ENCODE measurements around the gene CDK5.
A peak's percentile ranks its signal among the peaks of the same experiment; 100 is the strongest.

CDK5 gene

DNA sequence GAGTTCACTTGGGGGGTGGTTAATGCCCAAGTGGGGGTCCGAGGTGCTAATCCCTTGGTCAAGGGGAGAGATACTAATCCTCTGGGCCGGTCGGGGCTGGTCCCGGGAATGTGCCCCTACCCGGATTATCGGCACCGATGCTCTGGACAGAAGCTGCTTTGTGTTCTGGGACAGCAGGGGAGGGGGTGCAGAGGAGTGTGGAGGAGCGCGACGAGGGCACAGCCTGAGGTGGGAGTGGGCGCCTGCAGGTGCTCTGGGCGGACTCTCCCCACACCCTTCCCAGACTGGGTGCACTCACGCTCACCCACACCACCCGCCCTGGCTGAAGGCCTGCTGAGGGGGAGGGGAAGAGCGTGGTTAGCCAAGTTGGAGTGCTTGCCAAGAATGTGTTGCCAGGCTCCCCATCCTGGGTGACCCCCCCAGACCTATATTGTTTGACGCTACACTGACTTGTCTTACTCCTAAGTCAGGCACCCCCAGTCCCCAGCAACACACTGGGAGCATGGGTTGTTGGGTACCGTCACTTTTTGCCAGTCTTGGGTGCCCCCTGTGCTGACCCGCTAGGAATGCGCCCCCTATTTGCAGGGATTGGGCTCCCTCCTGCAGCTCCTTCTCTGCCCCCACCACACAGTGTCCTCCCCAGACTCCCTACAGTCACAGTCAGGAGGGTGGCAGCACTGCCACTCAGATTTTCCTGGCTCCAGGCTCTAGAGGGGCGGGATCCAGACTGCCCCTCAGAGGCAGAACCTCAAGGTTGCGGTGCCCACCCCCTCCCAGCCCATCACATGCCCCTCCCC is 2.9 kb upstream of the CDK5 start:
- H3K27me3 Mint-ChIP-seq = no peaks in the 10 kb centered on the region
- H3K9me3 Mint-ChIP-seq = no peaks in the 10 kb centered on the region
- ATAC-seq (replicated peaks) (no peak), DNase-seq (no peak)
- peaks cover 6 to 15% of the 10 kb centered on the region in 2 donors for H3K36me3 Mint-ChIP-seq
- peak overlapping the region; percentile 95 to 99 for H3K4me3 Mint-ChIP-seq
- H3K4me1 Mint-ChIP-seq = peaks cover 26 to 47% of the 10 kb centered on the region in 2 donors
- peak overlapping the region; percentile 93 for H3K27ac Mint-ChIP-seq

GRCh38 chr7:151060113-151060415 is 2.4 kb upstream of the CDK5 start:
- Mint-ChIP-seq H3K27me3 (no peaks in the 10 kb centered on the region), H3K36me3 (peaks cover 6 to 14% of the 10 kb centered on the region in 2 donors), H3K9me3 (no peaks in the 10 kb centered on the region), H3K4me1 (peaks cover 26 to 47% of the 10 kb centered on the region in 2 donors), H3K4me3 (peak overlapping the region; percentile 95 to 99), H3K27ac (peak overlapping the region; percentile 93)
- ATAC-seq (replicated peaks) = no peak
- DNase-seq = no peak

- peaks cover 26 to 47% of the 10 kb centered on the region in 2 donors for H3K4me1 Mint-ChIP-seq
- H3K4me3 Mint-ChIP-seq = peak within 1 kb of the TSS; percentile 95 to 99
- ATAC-seq (replicated peaks) = peak; percentile 33 to 44
- H3K36me3 Mint-ChIP-seq = peaks cover 9 to 19% of the 10 kb centered on the region in 2 donors
- peaks cover 0 to 4% of the 10 kb centered on the region in 2 donors for H3K27me3 Mint-ChIP-seq
- peak; percentile 61 for DNase-seq
- no peaks in the 10 kb centered on the region for H3K9me3 Mint-ChIP-seq
- H3K27ac Mint-ChIP-seq = peak within 1 kb of the TSS; percentile 95
Measured at GRCh38 chr7:151059367-151060112, 1.8 kb upstream of the CDK5 start, which contains the start of gene SLC4A2. TSS of gene SLC4A2 (plus strand) at chr7:151059589. CDS start at chr7:151061988, 2,399 bp downstream.

GRCh38 chr7:151058781-151059366 is 1.2 kb upstream of the CDK5 start:
- ATAC-seq (replicated peaks) = no peak
- H3K4me3 Mint-ChIP-seq = peak overlapping the region; percentile 95 to 99
- no peaks in the 10 kb centered on the region for H3K9me3 Mint-ChIP-seq
- peaks cover 0 to 4% of the 10 kb centered on the region in 2 donors for H3K27me3 Mint-ChIP-seq
- peaks cover 26 to 47% of the 10 kb centered on the region in 2 donors for H3K4me1 Mint-ChIP-seq
- DNase-seq = no peak
- H3K36me3 Mint-ChIP-seq = peaks cover 13 to 23% of the 10 kb centered on the region in 2 donors
- peak overlapping the region; percentile 95 for H3K27ac Mint-ChIP-seq

GRCh38 chr7:151057989-151058780 is 488 bp upstream of the CDK5 start:
- DNase-seq = peak; percentile 96
- H3K27ac Mint-ChIP-seq = peak overlapping the region; percentile 95
- H3K36me3 Mint-ChIP-seq = peaks cover 11 to 23% of the 10 kb centered on the region in 2 donors
- H3K9me3 Mint-ChIP-seq = no peaks in the 10 kb centered on the region
- peak overlapping the region; percentile 95 to 99 for H3K4me3 Mint-ChIP-seq
- ATAC-seq (replicated peaks) = peak; percentile 93 to 94
- H3K4me1 Mint-ChIP-seq = peaks cover 28 to 47% of the 10 kb centered on the region in 2 donors
- peaks cover 0 to 4% of the 10 kb centered on the region in 2 donors for H3K27me3 Mint-ChIP-seq

- Mint-ChIP-seq H3K4me3 (peak overlapping the region; percentile 95 to 99), H3K27ac (peak overlapping the region; percentile 53), H3K9me3 (no peaks in the 10 kb centered on the region), H3K36me3 (peaks cover 18 to 31% of the 10 kb centered on the region in 2 donors), H3K27me3 (peaks cover 8 to 9% of the 10 kb centered on the region in 2 donors), H3K4me1 (peaks cover 28 to 46% of the 10 kb centered on the region in 2 donors)
- no peak for ATAC-seq (replicated peaks)
- no peak for DNase-seq
Measured at GRCh38 chr7:151056666-151057505, 811 bp downstream of the CDK5 start.

- Mint-ChIP-seq H3K27me3 (peaks cover 9 to 13% of the 10 kb centered on the region in 2 donors), H3K4me3 (peak overlapping the region; percentile 95 to 99), H3K9me3 (no peaks in the 10 kb centered on the region), H3K4me1 (peaks cover 25 to 45% of the 10 kb centered on the region in 2 donors), H3K27ac (no peak overlapping the region), H3K36me3 (peaks cover 18 to 35% of the 10 kb centered on the region in 2 donors)
- no peak for ATAC-seq (replicated peaks)
- no peak for DNase-seq
Measured at GRCh38 chr7:151056283-151056665, 1.4 kb downstream of the CDK5 start.

GRCh38 chr7:151053751-151054150 is 3.9 kb downstream of the CDK5 start:
- Mint-ChIP-seq H3K4me3 (no peak overlapping the region), H3K36me3 (peaks cover 18 to 35% of the 10 kb centered on the region in 2 donors), H3K27ac (no peak overlapping the region), H3K4me1 (peaks cover 19 to 25% of the 10 kb centered on the region in 2 donors), H3K9me3 (no peaks in the 10 kb centered on the region), H3K27me3 (peaks cover 17 to 24% of the 10 kb centered on the region in 2 donors)
- ATAC-seq (replicated peaks) = no peak
- no peak for DNase-seq

DNA sequence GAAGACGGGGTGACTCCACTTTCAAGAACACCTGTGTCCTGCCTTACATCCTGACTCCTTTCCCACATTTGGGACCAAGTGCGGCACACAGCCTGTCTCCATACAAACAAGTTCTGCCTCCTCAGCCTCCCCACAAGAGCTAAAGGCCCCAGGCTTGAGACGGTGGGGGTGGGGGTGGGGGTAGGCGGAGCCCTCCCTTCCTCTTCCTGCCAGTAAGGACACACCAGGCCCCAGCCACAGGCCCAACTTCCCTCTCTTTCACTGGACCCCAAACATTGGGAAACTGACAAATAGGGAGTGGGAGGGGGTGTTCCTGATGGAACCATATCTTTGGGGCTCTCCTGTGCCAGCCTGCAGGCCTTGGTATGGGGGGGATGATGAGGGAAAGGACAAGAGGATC is 4.6 kb downstream of the CDK5 start:
- DNase-seq = no peak
- no peak overlapping the region for H3K27ac Mint-ChIP-seq

DNA sequence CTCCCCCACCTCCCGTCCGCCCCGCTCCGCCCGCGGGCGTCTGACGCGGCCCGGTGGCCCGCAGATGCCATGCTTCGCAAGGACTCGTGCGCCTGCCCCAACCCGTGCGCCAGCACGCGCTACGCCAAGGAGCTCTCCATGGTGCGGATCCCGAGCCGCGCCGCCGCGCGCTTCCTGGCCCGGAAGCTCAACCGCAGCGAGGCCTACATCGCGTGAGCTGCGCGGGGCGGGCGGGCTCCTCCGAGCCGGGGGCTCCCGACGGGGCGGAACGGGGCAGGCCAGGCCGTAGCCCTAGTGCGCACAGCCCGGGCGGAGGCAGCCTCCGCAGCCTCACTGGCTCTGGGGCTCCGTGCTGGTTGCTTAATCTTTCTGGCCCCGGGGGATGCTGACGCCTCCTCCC is 6.6 kb downstream of the CDK5 start:
- peaks cover 6 to 10% of the 10 kb centered on the region in 2 donors for H3K4me1 Mint-ChIP-seq
- H3K27ac Mint-ChIP-seq = no peak overlapping the region

More for the DNA sequence above, 4.6 kb downstream of the CDK5 start:
- no peaks in the 10 kb centered on the region for H3K9me3 Mint-ChIP-seq
- H3K27me3 Mint-ChIP-seq = peaks cover 17 to 24% of the 10 kb centered on the region in 2 donors
- H3K4me3 Mint-ChIP-seq = no peak overlapping the region
- peaks cover 15 to 19% of the 10 kb centered on the region in 2 donors for H3K4me1 Mint-ChIP-seq
- H3K36me3 Mint-ChIP-seq = peaks cover 18 to 35% of the 10 kb centered on the region in 2 donors
- ATAC-seq (replicated peaks) = no peak

GRCh38 chr7:151048911-151049463 is 8.7 kb downstream of the CDK5 start:
- no peaks in the 10 kb centered on the region for H3K9me3 Mint-ChIP-seq
- H3K4me3 Mint-ChIP-seq = no peak overlapping the region
- DNase-seq (no peak), ATAC-seq (replicated peaks) (no peak)
- H3K4me1 Mint-ChIP-seq = peaks cover 6 to 10% of the 10 kb centered on the region in 2 donors
- H3K27ac Mint-ChIP-seq = no peak overlapping the region
- peaks cover 18 to 26% of the 10 kb centered on the region in 2 donors for H3K36me3 Mint-ChIP-seq
- H3K27me3 Mint-ChIP-seq = peaks cover 13 to 24% of the 10 kb centered on the region in 2 donors

More for the DNA sequence above, 6.6 kb downstream of the CDK5 start:
- Mint-ChIP-seq H3K36me3 (peaks cover 18 to 35% of the 10 kb centered on the region in 2 donors), H3K27me3 (peaks cover 17 to 24% of the 10 kb centered on the region in 2 donors), H3K4me3 (no peak overlapping the region), H3K9me3 (no peaks in the 10 kb centered on the region)
- peak; percentile 61 to 72 for ATAC-seq (replicated peaks)
- no peak for DNase-seq

DNA sequence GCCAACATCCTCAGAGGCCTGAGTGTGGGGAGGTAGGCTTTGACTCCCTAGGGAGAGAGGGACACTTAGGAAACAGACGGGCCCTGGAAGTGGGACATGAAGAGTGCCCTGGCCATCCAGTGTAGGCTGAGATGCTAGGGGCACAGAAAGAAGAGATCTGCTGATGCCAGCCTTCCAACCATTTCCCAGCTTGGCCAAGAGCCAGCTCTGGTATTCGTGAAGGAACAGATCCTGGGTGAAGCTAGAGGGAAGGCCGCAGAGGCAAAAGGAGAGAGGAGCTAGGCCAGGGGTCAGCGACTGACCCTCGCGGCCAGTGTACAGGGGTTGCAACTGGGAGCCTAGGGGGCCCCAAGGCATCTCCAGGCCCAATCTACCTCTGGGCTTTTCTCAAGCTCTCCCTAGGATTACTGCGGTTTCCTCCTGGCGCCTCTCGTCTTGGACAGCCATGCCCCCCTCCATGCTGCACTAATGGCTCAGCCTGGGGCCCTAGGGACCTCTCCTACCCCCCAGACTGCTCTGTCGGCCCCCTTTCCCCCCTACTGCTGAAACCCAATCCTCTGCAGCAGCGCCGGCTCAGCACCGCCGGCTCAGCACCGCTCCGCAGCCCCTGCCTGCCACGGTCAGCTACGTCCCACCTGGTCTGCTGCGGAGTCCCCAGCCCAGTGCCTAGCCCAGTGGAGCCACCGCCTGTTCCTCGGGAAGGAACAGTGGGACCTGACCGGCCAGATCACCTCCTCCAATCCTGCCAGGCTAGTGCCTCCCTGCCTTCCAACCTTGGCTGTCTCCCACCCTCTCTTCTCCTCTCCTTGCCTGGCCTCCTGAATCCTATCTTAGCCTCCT is 9.5 kb downstream of the CDK5 start, which contains the start of gene ASIC3:
ASIC3 (plus strand) TSS at position 556 of the 840 bp plus-strand sequence. CDS start 355 bp downstream, outside the sequence.
- peaks cover 13 to 24% of the 10 kb centered on the region in 2 donors for H3K27me3 Mint-ChIP-seq
- H3K4me3 Mint-ChIP-seq = no peak within 1 kb of the TSS
- no peaks in the 10 kb centered on the region for H3K9me3 Mint-ChIP-seq
- DNase-seq (no peak), ATAC-seq (replicated peaks) (no peak)
- peaks cover 6 to 9% of the 10 kb centered on the region in 2 donors for H3K4me1 Mint-ChIP-seq
- no peak within 1 kb of the TSS for H3K27ac Mint-ChIP-seq
- peaks cover 19 to 22% of the 10 kb centered on the region in 2 donors for H3K36me3 Mint-ChIP-seq

All from stimulated activated naive B cell treated with anti-CD40 and anti-IgM and Interleukin-4, amounts not matched to agents 10 μg/mL and 1 μg/mL and 100 μg/mL, for 72 hours (primary cell).